Kidney epithelial cell (primary cell): ENCODE data around the gene FILIP1L. TPM values are rescaled to one million over a fixed set of nuclear protein-coding genes. Genes with fewer than 3 reads are reported as not detected.
A peak's percentile ranks its signal among the peaks of the same experiment; 100 is the strongest.

ENCODE experiments used
- DNase-seq: peaks from one replicate; pipeline ENCODE4 v3.0.0-alpha.2; 2010; ENCODE audit warnings: low read depth
- H3K27me3 ChIP-seq: 2 replicates; pipeline ENCODE4 v1.6.0; 2011; ENCODE audit warnings: low read length; ENCODE audit not compliant: control insufficient read depth, insufficient read depth
- H3K36me3 ChIP-seq: 2 replicates; pipeline ENCODE4 v1.5.1; 2011; ENCODE audit warnings: low read length; ENCODE audit not compliant: control insufficient read depth, insufficient read depth
- H3K4me3 ChIP-seq: 2 replicates; pipeline ENCODE4 v1.5.1; 2011; ENCODE audit warnings: low read depth, mild to moderate bottlenecking, control low read depth, low read length
- CTCF ChIP-seq: IDR thresholded peaks from 2 replicates; pipeline ENCODE4 v1.5.1; 2011; ENCODE audit warnings: mild to moderate bottlenecking, moderate library complexity, low read length, control low read depth, inconsistent platforms; ENCODE audit not compliant: insufficient read depth, poor library complexity, severe bottlenecking
- total RNA-seq: library from RNA; depleted of rRNA; stranded (reverse); fragments of >200 nt; gene quantifications from 2 replicates; pipeline ENCODE4 v1.2.3, GENCODE V29; 2015

FILIP1L gene
- total RNA-seq, 1 donor from 2014 or later = 15.6 TPM

GRCh38 chr3:99874237-99875002, 239.9 kb downstream of the FILIP1L start:
- DNase-seq = no peak
- no peak for TF ChIP-seq CTCF
- Histone ChIP-seq H3K4me3 (peak overlapping the region; percentile 93), H3K36me3 (no peaks in the 10 kb centered on the region), H3K27me3 (no peaks in the 10 kb centered on the region)

GRCh38 chr3:99873269-99874102, 240.8 kb downstream of the FILIP1L start:
- TF ChIP-seq CTCF = no peak
- Histone ChIP-seq H3K36me3 (no peaks in the 10 kb centered on the region), H3K27me3 (no peaks in the 10 kb centered on the region), H3K4me3 (peak overlapping the region; percentile 93)
- DNase-seq = no peak

- no peak for TF ChIP-seq CTCF
- no peak for DNase-seq
- Histone ChIP-seq H3K4me3 (peak overlapping the region; percentile 93), H3K27me3 (no peaks in the 10 kb centered on the region), H3K36me3 (no peaks in the 10 kb centered on the region)
Measured at GRCh38 chr3:99872923-99873254, 241.4 kb downstream of the FILIP1L start.

- no peak for TF ChIP-seq CTCF
- Histone ChIP-seq H3K36me3 (no peaks in the 10 kb centered on the region), H3K4me3 (peak overlapping the region; percentile 2), H3K27me3 (no peaks in the 10 kb centered on the region)
- no peak for DNase-seq
Measured at GRCh38 chr3:99871231-99872045, 242.9 kb downstream of the FILIP1L start.

- no peak for DNase-seq
- H3K36me3 ChIP-seq = no peaks in the 10 kb centered on the region
- no peaks in the 10 kb centered on the region for H3K27me3 ChIP-seq
- no peak overlapping the region for H3K4me3 ChIP-seq
- TF ChIP-seq CTCF = no peak
Measured at GRCh38 chr3:99870712-99871111, 243.6 kb downstream of the FILIP1L start.
